GM13976 (cell line): ENCODE data around the gene TCF23.
A peak's percentile ranks its signal among the peaks of the same experiment; 100 is the strongest.
"Not testable (repeated sequence)": the region's sequence is repeated elsewhere in the genome, so short reads cannot be mapped to it uniquely, and the experiment has no call there.

Source experiments
- DNase-seq: peaks from one replicate; pipeline ENCODE4 v3.0.0; 2012; ENCODE audit warnings: low spot score
- CTCF ChIP-seq: IDR thresholded peaks from 2 replicates; pipeline ENCODE4 v1.5.1; 2012; ENCODE audit warnings: borderline replicate concordance, mild to moderate bottlenecking; ENCODE audit not compliant: insufficient read depth; ENCODE audit errors: extremely low read depth, missing control alignments, control extremely low read depth
- in situ Hi-C: fragments of 300-500 bp; cut with MboI; formaldehyde crosslinking; loops from one replicate; pipeline ENCODE4 v1.12.0; 2022; ENCODE audit warnings: low sequenced_read_pairs, mixed read lengths, inconsistent platforms; ENCODE audit not compliant: unreplicated experiment

The TCF23 gene

GRCh38 chr2:27162151-27163121 is 13.6 kb downstream of the TCF23 start:
- no peak for DNase-seq
- in situ Hi-C loops: no loop called here
- TF ChIP-seq CTCF: no peak

GRCh38 chr2:27164960-27165763 is 16.4 kb downstream of the TCF23 start:
- in situ Hi-C loops: no loop called here
- DNase-seq: peak; percentile 34
- no peak for TF ChIP-seq CTCF

GRCh38 chr2:27170581-27171337 is 22.0 kb downstream of the TCF23 start:
- no peak for TF ChIP-seq CTCF
- DNase-seq: no peak
- in situ Hi-C loops: no loop called here

- in situ Hi-C loops: no loop called here
- no peak for DNase-seq
- TF ChIP-seq CTCF: no peak
These were observed 22.6 kb downstream of the TCF23 start for GRCh38 chr2:27171351-27171848.

- in situ Hi-C loops: loop anchor here (25.0 kb wide), 1 partner anchor 212 kb away; the partner anchor contains the start of gene MAPRE3
- DNase-seq: no peak
- no peak for TF ChIP-seq CTCF
These were observed 25.8 kb downstream of the TCF23 start for GRCh38 chr2:27174638-27175037.

- in situ Hi-C loops: loop anchor here (25.0 kb wide), 1 partner anchor 213 kb away; the partner anchor contains the start of gene MAPRE3
- DNase-seq: no peak
- no peak for TF ChIP-seq CTCF
These were observed 26.5 kb downstream of the TCF23 start for GRCh38 chr2:27175330-27175729.

- DNase-seq: not testable (repeated sequence)
- in situ Hi-C loops: loop anchor here (25.0 kb wide), 1 partner anchor 213 kb away; the partner anchor contains the start of gene MAPRE3
These were observed 27.0 kb downstream of the TCF23 start for GRCh38 chr2:27175781-27176180.
